GM15510 (cell line): Measurements from ENCODE around the gene CASTOR1.

Experiments
- POLR2A ChIP-seq: IDR thresholded peaks from 3 replicates; pipeline ENCODE4 v1.6.1; 2011; ENCODE audit warnings: borderline replicate concordance; ENCODE audit not compliant: insufficient read length; ENCODE audit errors: extremely low read depth

Gene CASTOR1

DNA sequence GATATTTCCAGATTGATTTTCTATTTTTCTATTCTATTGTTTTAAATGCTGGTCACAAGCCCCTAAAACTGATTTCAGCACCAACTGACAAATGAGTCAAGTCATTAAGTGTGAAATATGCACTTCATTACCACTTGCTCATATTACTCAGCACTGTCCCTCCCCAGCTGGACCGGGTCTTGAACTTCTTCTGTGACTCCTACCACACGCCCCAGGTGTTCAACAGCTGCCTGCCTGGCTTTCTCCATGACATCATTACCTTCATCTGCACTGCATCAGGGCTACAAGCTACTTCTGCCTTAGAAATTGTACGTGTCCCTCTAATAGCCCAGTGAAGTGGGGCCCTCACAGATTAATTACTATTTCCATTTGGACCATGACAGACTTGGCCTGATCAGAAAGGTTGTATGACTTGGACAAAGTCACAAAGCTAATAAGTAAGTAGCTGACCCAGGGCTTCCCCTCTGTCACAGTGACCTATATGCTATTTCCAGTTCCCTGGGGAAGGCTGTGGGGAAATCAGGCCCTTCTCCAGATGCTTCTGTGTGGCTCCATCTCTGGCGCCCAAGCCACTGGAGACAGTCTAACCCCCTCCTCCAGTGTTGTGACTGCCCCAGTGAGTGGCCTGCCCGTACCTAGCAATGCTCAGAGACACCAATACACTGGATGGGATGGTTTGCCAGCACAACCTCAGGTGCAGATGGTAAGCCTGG, 19.4 kb upstream of the CASTOR1 start:
- no peak for TF ChIP-seq POLR2A

DNA sequence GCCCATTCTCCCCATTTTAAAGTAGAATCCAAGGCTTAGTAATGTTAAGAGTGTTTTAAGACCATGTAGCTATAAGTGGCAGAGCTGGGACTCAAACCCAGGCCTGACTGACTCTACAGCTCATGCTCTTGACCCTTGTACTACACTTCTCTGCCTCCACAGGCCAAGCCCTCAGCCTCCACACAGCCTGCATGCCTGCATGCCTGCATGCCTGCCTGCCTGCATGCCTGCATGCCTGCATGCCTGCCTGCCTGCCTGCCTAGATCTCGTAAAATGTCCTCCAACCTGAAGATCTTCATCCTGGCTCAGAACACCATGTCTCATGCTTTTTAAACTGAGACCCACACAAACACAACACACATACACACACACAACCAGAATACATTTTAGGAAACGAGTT, 18.8 kb upstream of the CASTOR1 start:
- no peak for TF ChIP-seq POLR2A

DNA sequence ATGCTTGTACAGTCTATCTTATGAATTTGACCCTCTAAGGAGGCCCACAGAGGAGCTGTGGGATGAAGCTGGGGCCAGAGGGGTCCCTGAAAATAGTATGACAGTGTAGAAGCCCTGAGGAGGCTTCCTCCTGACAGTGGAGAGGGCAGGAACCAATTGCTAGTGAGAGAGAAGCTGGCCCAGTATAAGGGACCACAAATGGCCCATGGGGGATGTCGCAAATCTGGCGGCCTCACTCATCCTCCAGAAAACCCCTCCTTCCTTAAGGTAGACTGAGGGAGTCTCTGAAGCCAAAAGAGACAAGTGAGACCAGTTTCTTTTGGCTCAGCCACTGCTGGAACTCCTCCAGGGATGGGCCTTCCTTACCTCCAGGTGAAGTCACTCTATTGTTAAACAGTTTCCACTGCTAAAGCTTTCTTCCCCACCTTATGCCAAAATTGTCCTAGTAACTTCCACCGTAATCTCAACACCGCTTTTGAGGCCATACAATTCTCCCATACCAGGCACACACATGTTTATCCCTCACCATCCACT, 17.8 kb upstream of the CASTOR1 start:
- no peak for TF ChIP-seq POLR2A

GRCh38 chr22:30306627-30307011, 17.3 kb upstream of the CASTOR1 start:
- no peak for TF ChIP-seq POLR2A

DNA sequence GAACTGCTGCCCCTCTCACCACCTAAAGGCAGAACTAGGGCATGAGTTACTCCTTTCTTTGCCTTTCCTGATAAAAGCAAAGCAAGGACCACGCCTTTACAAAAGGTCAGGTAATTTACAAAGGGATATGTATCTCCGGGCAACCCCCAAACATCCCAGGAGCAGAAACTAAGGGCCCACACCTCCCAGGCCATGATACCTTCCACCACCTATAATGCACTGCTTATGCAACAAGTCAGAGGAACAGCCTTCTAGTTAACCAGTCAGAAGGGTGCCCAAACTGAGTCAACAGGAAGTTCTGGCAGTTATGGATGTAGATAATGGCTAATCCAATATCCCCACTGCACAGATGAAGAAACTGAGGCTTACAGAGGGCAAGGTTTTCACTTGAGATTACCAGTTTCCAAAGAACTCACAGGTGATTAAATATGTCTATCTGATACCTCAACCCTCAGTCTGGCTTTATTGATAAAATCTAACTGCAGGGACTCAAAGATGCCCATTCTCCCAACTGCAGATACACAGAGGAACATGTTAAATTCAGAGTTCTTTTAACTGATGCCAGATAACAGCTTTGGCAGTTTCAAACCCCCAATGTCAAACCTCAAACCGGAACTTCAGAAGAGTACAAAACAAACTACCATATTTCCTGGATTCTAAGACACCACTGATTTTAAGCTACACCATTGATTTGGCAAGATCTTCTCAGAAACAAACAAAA, 16.8 kb upstream of the CASTOR1 start:
- TF ChIP-seq POLR2A: peak; percentile 21

- TF ChIP-seq POLR2A: peak; percentile 60
Observed at GRCh38 chr22:30305519-30305905, 16.2 kb upstream of the CASTOR1 start.

DNA sequence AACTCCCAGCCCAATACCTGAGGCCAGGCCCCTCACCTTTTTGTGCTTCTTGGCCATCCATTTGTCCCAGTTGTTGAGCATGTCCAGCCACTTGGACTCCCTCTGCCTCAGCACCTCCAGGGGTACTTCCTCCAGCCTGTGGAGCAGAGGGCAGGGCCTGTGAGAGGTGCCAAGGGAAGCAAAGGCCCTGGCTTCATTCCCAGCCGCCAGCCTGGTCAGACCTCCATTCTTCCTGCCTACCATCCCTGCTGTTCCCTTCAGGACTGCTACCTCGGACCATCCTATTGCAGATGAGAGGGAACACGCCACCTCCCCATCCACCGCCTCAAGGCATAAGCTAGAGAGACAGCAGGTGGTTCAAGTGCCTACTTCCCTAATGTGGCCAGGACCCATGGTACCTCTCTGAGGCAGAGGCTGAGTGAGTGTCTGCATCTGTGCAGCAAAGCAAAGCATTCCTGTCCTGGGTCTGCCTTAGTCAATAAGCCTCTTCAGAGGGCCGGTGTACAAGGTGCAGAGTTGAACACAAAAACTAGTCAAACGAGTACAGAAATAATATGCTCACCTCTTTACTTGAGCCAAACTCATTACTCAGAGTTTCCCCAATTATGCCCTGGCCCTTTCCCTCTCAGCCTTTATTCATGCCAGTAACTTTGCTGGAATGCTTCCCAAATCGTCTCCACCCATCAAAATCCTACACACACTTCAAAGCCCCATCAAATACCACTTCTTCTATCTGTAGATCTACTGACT, 15.4 kb upstream of the CASTOR1 start:
- TF ChIP-seq POLR2A: no peak

- TF ChIP-seq POLR2A: no peak
Observed at GRCh38 chr22:30302810-30303138, 13.5 kb upstream of the CASTOR1 start.

GRCh38 chr22:30301995-30302809, 12.9 kb upstream of the CASTOR1 start:
- TF ChIP-seq POLR2A: no peak

GRCh38 chr22:30299322-30299721, 10.0 kb upstream of the CASTOR1 start:
- TF ChIP-seq POLR2A: no peak

GRCh38 chr22:30297991-30298701, 8.8 kb upstream of the CASTOR1 start:
- TF ChIP-seq POLR2A: no peak

- TF ChIP-seq POLR2A: no peak
Observed at GRCh38 chr22:30297276-30297990, 8.1 kb upstream of the CASTOR1 start.

DNA sequence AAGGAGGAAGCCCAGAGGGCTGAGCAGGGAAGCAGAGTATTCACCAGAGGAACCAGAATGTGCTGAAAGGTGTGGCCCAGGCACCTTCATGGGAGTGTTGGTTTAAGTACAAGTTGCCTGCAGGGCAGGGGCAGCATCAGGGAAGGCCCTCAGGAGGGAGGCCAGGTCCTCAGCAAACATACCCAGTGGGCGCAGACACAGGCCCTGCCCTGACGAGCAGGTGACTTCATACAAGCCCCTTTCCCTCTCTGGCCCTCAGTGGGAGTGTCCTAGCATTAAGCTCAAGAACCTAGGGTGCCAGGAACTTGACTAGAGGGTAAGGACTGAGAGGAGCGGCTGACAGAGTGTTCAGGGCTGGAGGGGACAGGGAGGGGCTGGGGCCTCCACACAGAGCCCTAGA, 7.5 kb upstream of the CASTOR1 start:
- no peak for TF ChIP-seq POLR2A

- no peak for TF ChIP-seq POLR2A
Observed at GRCh38 chr22:30296324-30296723, 7.0 kb upstream of the CASTOR1 start.

- TF ChIP-seq POLR2A: no peak
Observed at GRCh38 chr22:30295576-30295975, 6.3 kb upstream of the CASTOR1 start.
